Measurements from ENCODE around the gene PUS1.

Gene PUS1

GRCh38 chr12:131938082-131938481 lies 9.0 kb downstream of the PUS1 start:
- Histone ChIP-seq H3K27me3 (ENCODE audit: insufficient read depth, low read depth, severe bottlenecking) (no peaks in the 10 kb centered on the region), H3K4me3 (ENCODE audit: low read depth, low read length) (no peak overlapping the region), H3K36me3 (peaks cover 53% of the 10 kb centered on the region), H3K9me3 (ENCODE audit: severe bottlenecking) (no peaks in the 10 kb centered on the region), H3K27ac (no peak overlapping the region)
- TF ChIP-seq CTCF (IDR thresholded peaks at IDR 0.05; ENCODE audit: low read depth, low read length), result no peak
- DNase-seq, result no peak

GRCh38 chr12:131939007-131939406 lies 9.9 kb downstream of the PUS1 start:
- Histone ChIP-seq H3K36me3 (peaks cover 52% of the 10 kb centered on the region), H3K9me3 (ENCODE audit: severe bottlenecking) (no peaks in the 10 kb centered on the region), H3K27ac (no peak overlapping the region), H3K4me3 (ENCODE audit: low read depth, low read length) (no peak overlapping the region), H3K27me3 (ENCODE audit: insufficient read depth, low read depth, severe bottlenecking) (no peaks in the 10 kb centered on the region)
- TF ChIP-seq CTCF (IDR thresholded peaks at IDR 0.05; ENCODE audit: low read depth, low read length), result no peak
- DNase-seq, result no peak

- H3K27ac ChIP-seq, result no peak overlapping the region
- H3K27me3 ChIP-seq (ENCODE audit: insufficient read depth, low read depth, severe bottlenecking), result no peaks in the 10 kb centered on the region
- peaks cover 47% of the 10 kb centered on the region for H3K36me3 ChIP-seq
- TF ChIP-seq CTCF (IDR thresholded peaks at IDR 0.05; ENCODE audit: low read depth, low read length), result no peak
- H3K9me3 ChIP-seq (ENCODE audit: severe bottlenecking), result no peaks in the 10 kb centered on the region
- DNase-seq, result no peak
- no peak overlapping the region for H3K4me3 ChIP-seq (ENCODE audit: low read depth, low read length)
Measured at GRCh38 chr12:131940141-131940547, 11.1 kb downstream of the PUS1 start.

GRCh38 chr12:131941116-131941986 lies 12.3 kb downstream of the PUS1 start:
- DNase-seq, result no peak
- Histone ChIP-seq H3K36me3 (peaks cover 36% of the 10 kb centered on the region), H3K9me3 (ENCODE audit: severe bottlenecking) (no peaks in the 10 kb centered on the region), H3K4me3 (ENCODE audit: low read depth, low read length) (no peak overlapping the region), H3K27me3 (ENCODE audit: insufficient read depth, low read depth, severe bottlenecking) (no peaks in the 10 kb centered on the region), H3K27ac (no peak overlapping the region)
- no peak for TF ChIP-seq CTCF (IDR thresholded peaks at IDR 0.05; ENCODE audit: low read depth, low read length)

- Histone ChIP-seq H3K36me3 (peaks cover 36% of the 10 kb centered on the region), H3K9me3 (ENCODE audit: severe bottlenecking) (no peaks in the 10 kb centered on the region), H3K27ac (no peak overlapping the region), H3K27me3 (ENCODE audit: insufficient read depth, low read depth, severe bottlenecking) (no peaks in the 10 kb centered on the region), H3K4me3 (ENCODE audit: low read depth, low read length) (no peak overlapping the region)
- DNase-seq, result no peak
- TF ChIP-seq CTCF (IDR thresholded peaks at IDR 0.05; ENCODE audit: low read depth, low read length), result no peak
Measured at GRCh38 chr12:131941987-131942341, 12.9 kb downstream of the PUS1 start.

GRCh38 chr12:131942671-131943070 lies 13.6 kb downstream of the PUS1 start:
- DNase-seq, result no peak
- H3K36me3 ChIP-seq, result peaks cover 36% of the 10 kb centered on the region
- no peaks in the 10 kb centered on the region for H3K9me3 ChIP-seq (ENCODE audit: severe bottlenecking)
- TF ChIP-seq CTCF (IDR thresholded peaks at IDR 0.05; ENCODE audit: low read depth, low read length), result no peak
- no peak overlapping the region for H3K27ac ChIP-seq
- no peaks in the 10 kb centered on the region for H3K27me3 ChIP-seq (ENCODE audit: insufficient read depth, low read depth, severe bottlenecking)
- H3K4me3 ChIP-seq (ENCODE audit: low read depth, low read length), result no peak overlapping the region
